GM10248 (cell line): ENCODE results near the gene ANK2.

Experiments
- CTCF ChIA-PET: fragments of 300-600 bp; sonication (Branson Sonifier 250); formaldehyde crosslinking; extraction: SDS; loops from one replicate; lab custom pipeline; 2021; ENCODE audit warnings: antibody characterized with exemption; lab: Yijun Ruan, JAX
- POLR2A ChIA-PET: fragments of 350-650 bp; sonication (Branson Sonifier 250); formaldehyde crosslinking; extraction: SDS; loops from one replicate; lab custom pipeline; 2020; ENCODE audit warnings: antibody characterized with exemption; lab: Yijun Ruan, JAX
- DNase-seq: peaks from one replicate; pipeline ENCODE4 v3.0.0; 2012; ENCODE audit errors: extremely low spot score
- TF ChIP-seq, protein P1 (sequence below): IDR thresholded peaks from 2 replicates; pipeline ENCODE4 v1.5.1; 2012; ENCODE audit warnings: mild to moderate bottlenecking, low read depth; ENCODE audit errors: extremely low read depth, missing control alignments, control extremely low read depth

ANK2 gene

DNA sequence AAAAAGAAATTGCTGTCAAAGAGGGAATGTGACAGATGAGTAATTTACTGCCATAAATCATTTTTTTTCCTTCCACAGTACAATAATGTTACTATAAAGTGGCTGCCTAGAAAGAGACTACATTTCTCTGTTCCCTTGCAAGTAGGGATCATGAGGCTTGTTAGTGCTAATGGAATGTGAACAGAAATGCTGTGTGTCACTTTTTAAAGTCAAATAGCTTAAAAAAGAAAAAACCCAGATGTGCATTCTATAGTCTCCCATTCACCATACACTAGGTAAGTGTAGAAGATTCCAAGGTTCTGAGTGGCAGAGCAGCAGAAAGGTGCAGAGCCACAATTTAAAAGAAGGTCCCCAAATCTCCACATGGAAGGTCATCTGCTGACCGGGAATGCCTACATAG lies 383.7 kb downstream of the ANK2 start:
- ChIA-PET CTCF (interaction anchor here (1.7 kb wide), 1 partner anchor 11 kb away, joined by 4 read pairs; no protein-coding TSS in a partner anchor), POLR2A (no interaction called here)
- TF ChIP-seq, protein P1, sequence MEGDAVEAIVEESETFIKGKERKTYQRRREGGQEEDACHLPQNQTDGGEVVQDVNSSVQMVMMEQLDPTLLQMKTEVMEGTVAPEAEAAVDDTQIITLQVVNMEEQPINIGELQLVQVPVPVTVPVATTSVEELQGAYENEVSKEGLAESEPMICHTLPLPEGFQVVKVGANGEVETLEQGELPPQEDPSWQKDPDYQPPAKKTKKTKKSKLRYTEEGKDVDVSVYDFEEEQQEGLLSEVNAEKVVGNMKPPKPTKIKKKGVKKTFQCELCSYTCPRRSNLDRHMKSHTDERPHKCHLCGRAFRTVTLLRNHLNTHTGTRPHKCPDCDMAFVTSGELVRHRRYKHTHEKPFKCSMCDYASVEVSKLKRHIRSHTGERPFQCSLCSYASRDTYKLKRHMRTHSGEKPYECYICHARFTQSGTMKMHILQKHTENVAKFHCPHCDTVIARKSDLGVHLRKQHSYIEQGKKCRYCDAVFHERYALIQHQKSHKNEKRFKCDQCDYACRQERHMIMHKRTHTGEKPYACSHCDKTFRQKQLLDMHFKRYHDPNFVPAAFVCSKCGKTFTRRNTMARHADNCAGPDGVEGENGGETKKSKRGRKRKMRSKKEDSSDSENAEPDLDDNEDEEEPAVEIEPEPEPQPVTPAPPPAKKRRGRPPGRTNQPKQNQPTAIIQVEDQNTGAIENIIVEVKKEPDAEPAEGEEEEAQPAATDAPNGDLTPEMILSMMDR = no peak
- DNase-seq = no peak
